GM12865 (cell line): Measurements from ENCODE around the gene CEP295NL.

ENCODE experiments used
- DNase-seq: peaks from one replicate; pipeline ENCODE4 v3.0.0; 2010; ENCODE audit warnings: low read depth
- H3K4me3 ChIP-seq: 2 replicates; pipeline ENCODE4 v1.5.1; 2011; ENCODE audit warnings: mild to moderate bottlenecking, low read depth, low read length, control low read depth
- TF ChIP-seq, protein P1 (sequence below): IDR thresholded peaks from 2 replicates; pipeline ENCODE4 v1.5.1; 2011; ENCODE audit warnings: low read length, control low read depth, low read depth, inconsistent platforms; ENCODE audit not compliant: insufficient read depth; ENCODE audit errors: missing control alignments

Gene CEP295NL

GRCh38 chr17:78862073-78863023 is 40.7 kb downstream of the CEP295NL start:
- TF ChIP-seq, protein P1, sequence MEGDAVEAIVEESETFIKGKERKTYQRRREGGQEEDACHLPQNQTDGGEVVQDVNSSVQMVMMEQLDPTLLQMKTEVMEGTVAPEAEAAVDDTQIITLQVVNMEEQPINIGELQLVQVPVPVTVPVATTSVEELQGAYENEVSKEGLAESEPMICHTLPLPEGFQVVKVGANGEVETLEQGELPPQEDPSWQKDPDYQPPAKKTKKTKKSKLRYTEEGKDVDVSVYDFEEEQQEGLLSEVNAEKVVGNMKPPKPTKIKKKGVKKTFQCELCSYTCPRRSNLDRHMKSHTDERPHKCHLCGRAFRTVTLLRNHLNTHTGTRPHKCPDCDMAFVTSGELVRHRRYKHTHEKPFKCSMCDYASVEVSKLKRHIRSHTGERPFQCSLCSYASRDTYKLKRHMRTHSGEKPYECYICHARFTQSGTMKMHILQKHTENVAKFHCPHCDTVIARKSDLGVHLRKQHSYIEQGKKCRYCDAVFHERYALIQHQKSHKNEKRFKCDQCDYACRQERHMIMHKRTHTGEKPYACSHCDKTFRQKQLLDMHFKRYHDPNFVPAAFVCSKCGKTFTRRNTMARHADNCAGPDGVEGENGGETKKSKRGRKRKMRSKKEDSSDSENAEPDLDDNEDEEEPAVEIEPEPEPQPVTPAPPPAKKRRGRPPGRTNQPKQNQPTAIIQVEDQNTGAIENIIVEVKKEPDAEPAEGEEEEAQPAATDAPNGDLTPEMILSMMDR, result no peak
- H3K4me3 ChIP-seq, result no peak overlapping the region
- DNase-seq, result no peak

DNA sequence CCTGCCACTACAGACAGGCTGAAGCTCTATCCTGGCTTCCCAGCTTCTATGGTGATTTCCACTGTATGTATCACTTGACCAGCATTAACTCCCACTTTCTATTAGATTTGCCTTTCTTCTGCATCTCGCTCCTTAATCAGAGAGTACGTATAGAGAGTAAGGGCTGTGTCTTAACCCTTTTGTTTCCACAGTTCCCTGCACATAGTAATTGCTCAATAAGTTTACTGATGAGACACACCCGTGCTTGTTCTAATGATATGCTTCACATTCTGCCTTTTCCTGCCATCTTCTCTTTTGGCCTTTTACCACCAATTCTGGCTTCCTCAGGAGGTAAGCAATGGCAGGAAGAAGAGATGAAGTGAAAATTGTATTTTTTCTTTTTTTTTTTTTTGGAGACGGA is 41.8 kb downstream of the CEP295NL start:
- no peak for DNase-seq
- H3K4me3 ChIP-seq, result no peak overlapping the region
- TF ChIP-seq, protein P1, result no peak

- TF ChIP-seq, protein P1, result no peak
- no peak for DNase-seq
- H3K4me3 ChIP-seq, result no peak overlapping the region
Observed at GRCh38 chr17:78859051-78859450, 44.0 kb downstream of the CEP295NL start.

DNA sequence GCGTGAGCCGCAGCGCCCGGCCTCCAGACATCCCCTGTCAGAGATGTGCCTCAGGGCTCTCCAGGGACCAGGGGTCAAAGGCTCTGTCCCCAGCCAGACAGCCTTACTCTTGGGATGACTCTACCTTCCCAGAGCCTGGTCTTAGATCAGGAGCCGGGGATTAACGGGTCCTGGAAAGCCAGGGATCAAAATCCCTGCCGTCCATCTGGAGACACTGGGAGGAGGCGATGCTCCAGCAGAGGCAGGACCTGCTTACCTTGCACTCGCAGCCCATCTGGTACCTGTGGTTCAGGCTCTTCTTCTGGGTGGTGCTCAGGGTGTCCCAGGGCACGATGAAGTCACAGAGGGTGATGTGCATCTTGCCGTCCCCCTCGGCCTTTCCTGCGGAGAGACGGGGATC is 45.7 kb downstream of the CEP295NL start:
- DNase-seq, result no peak
- TF ChIP-seq, protein P1, result no peak
- no peak overlapping the region for H3K4me3 ChIP-seq

DNA sequence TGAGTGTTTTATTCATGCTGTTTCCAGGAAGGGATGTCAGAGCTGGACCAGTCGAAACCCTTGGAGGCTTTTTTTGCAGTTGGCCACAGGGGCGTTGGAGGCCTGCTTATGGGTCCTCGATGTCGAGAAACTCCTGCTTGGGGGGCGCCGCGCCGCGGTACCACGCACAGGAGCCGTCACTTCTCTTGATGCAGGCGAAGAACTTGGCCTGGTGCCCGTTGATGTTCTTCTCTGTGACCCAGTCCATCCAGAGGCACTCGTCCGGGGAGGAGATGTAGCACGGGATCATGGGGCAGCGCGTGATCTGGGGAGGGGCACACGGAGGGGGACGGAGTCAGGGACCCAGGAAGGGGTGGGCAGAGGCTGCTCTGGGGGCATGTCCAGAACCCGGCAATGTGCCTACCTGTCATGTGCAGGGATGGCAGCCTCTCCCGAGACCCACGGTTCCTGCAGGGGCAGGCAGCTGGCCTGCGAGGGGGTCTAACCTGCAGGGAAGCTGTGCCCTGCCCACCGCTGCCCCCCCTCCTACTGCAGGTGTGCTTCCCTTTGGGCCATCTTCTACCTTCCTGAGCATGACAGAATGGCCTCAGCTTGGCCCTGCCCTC is 47.3 kb downstream of the CEP295NL start:
- TF ChIP-seq, protein P1, result no peak
- no peak for DNase-seq
- H3K4me3 ChIP-seq, result no peak overlapping the region

DNA sequence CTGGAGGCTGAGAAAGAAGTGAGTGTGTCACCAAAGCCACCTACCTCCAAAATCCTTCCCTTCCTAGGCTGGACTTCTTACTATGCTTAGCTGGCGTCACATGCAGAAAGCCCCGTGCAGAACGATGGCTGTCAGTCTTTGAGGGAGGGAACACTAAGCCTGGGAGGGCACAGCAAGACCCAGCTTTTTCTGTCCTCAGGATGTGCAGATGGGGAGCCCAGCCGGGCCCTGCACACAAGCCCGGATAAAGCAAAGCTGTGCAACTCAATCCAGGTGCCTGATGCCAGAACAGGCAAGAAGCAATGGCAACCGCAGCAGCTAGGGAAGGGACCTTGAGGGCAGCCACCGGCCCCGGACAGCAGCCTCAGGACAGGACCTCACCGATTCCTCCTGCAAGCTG is 48.5 kb downstream of the CEP295NL start:
- H3K4me3 ChIP-seq, result no peak overlapping the region
- TF ChIP-seq, protein P1, result no peak
- no peak for DNase-seq
